Neural progenitor cell (in vitro differentiated cells): ENCODE measurements around the gene EML2. TPM values are rescaled to one million over a fixed set of nuclear protein-coding genes. Genes with fewer than 3 reads are reported as not detected.

Experiments
- DNase-seq: peaks from one replicate; pipeline ENCODE4 v3.0.0-alpha.2; 2016; ENCODE audit warnings: low spot score
- H2AFZ ChIP-seq: fragments of 200-600 bp; sonication (generic); replicated peaks from 2 replicates; pipeline ENCODE4 v1.6.1; 2016; ENCODE audit warnings: antibody characterized with exemption
- H3F3A ChIP-seq: fragments of 200-600 bp; sonication (generic); 2 replicates; pipeline ENCODE4 v1.6.1; 2016; ENCODE audit warnings: antibody characterized with exemption, low read depth
- H3K27ac ChIP-seq: fragments of 200-600 bp; sonication (generic); 2 replicates; pipeline ENCODE4 v1.5.1; 2016; ENCODE audit warnings: mild to moderate bottlenecking
- H3K27me3 ChIP-seq: fragments of 200-600 bp; sonication (generic); 2 replicates; pipeline ENCODE4 v1.6.1; 2016; ENCODE audit warnings: mild to moderate bottlenecking, moderate library complexity
- H3K36me3 ChIP-seq: fragments of 200-600 bp; sonication (generic); 2 replicates; pipeline ENCODE4 v1.5.1; 2016
- H3K4me1 ChIP-seq: fragments of 200-600 bp; sonication (generic); 2 replicates; pipeline ENCODE4 v1.6.1; 2016; ENCODE audit warnings: mixed run types
- H3K4me2 ChIP-seq: fragments of 200-600 bp; sonication (generic); 2 replicates; pipeline ENCODE4 v1.6.1; 2016
- H3K4me3 ChIP-seq: fragments of 200-600 bp; sonication (generic); 2 replicates; pipeline ENCODE4 v1.5.1; 2016
- H3K79me2 ChIP-seq: fragments of 200-600 bp; sonication (generic); 2 replicates; pipeline ENCODE4 v1.6.1; 2016; ENCODE audit warnings: low read depth
- H3K9ac ChIP-seq: fragments of 200-600 bp; sonication (generic); 2 replicates; pipeline ENCODE4 v1.6.1; 2016
- H3K9me3 ChIP-seq: fragments of 200-600 bp; sonication (generic); 2 replicates; pipeline ENCODE4 v1.5.1; 2016; ENCODE audit warnings: low read depth
- H4K20me1 ChIP-seq: fragments of 200-600 bp; sonication (generic); 2 replicates; pipeline ENCODE4 v1.6.1; 2016; ENCODE audit warnings: low read depth
- H3K27ac Mint-ChIP-seq: 3 replicates; pipeline ENCODE4 v1.8.0; 2021; ENCODE audit warnings: mixed read lengths
- H3K27me3 Mint-ChIP-seq: 2 replicates; pipeline ENCODE4 v1.8.0; 2022; ENCODE audit warnings: low read depth, mild to moderate bottlenecking, inconsistent platforms, moderate library complexity, mixed read lengths; ENCODE audit not compliant: insufficient read depth
- H3K36me3 Mint-ChIP-seq: 3 replicates; pipeline ENCODE4 v1.8.0; 2021; ENCODE audit warnings: mixed read lengths
- H3K4me1 Mint-ChIP-seq: 3 replicates; pipeline ENCODE4 v1.8.0; 2021; ENCODE audit warnings: mixed read lengths
- H3K4me3 Mint-ChIP-seq: 3 replicates; pipeline ENCODE4 v1.8.0; 2021; ENCODE audit warnings: mild to moderate bottlenecking, moderate library complexity, mixed read lengths
- H3K9me3 Mint-ChIP-seq: 3 replicates; pipeline ENCODE4 v1.8.0; 2020; ENCODE audit warnings: mixed read lengths
- EZH2 ChIP-seq: fragments of 200-600 bp; sonication (generic); IDR thresholded peaks from 2 replicates; pipeline ENCODE4 v1.6.1; 2017; ENCODE audit warnings: antibody characterized with exemption, mild to moderate bottlenecking, moderate library complexity
- EZH2phosphoT487 ChIP-seq: fragments of 200-600 bp; sonication (generic); IDR thresholded peaks from 2 replicates; pipeline ENCODE4 v1.6.1; 2017; ENCODE audit warnings: antibody characterized with exemption
- total RNA-seq: library from RNA; depleted of rRNA; stranded (reverse); fragments of >200 nt; gene quantifications from 2 replicates; pipeline ENCODE4 v1.2.3, GENCODE V29; 2015; ENCODE audit warnings: low replicate concordance
- TF ChIP-seq, protein P1 (sequence below): fragments of 200-600 bp; sonication (generic); IDR thresholded peaks from 2 replicates; pipeline ENCODE4 v1.5.1; 2017; ENCODE audit warnings: antibody characterized with exemption, mild to moderate bottlenecking

Gene EML2
- total RNA-seq, 1 donor from 2014 or later: 15.9 TPM

DNA sequence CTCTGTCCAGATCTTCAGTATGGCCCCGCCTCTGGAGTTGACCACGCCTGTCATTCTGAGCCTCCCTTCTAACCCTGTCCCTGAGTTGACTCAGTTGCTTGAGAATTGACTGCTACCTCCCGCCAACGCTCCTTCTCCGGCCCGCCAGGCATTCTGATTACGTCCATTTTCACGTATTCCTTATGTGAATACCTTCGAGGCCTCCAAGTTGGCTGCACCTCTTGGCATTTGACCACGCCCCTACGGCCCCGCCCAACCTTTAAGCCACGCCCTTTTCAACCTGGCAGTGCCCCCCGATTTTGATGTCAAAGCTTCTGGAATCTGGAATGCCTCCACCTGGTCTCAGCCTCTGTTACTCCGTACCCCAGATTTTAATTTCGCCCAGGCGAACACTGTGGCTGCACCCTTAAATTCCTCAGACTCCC is 1.7 kb upstream of the EML2 start:
- H3K4me3 ChIP-seq: peak overlapping the region; percentile 39

DNA sequence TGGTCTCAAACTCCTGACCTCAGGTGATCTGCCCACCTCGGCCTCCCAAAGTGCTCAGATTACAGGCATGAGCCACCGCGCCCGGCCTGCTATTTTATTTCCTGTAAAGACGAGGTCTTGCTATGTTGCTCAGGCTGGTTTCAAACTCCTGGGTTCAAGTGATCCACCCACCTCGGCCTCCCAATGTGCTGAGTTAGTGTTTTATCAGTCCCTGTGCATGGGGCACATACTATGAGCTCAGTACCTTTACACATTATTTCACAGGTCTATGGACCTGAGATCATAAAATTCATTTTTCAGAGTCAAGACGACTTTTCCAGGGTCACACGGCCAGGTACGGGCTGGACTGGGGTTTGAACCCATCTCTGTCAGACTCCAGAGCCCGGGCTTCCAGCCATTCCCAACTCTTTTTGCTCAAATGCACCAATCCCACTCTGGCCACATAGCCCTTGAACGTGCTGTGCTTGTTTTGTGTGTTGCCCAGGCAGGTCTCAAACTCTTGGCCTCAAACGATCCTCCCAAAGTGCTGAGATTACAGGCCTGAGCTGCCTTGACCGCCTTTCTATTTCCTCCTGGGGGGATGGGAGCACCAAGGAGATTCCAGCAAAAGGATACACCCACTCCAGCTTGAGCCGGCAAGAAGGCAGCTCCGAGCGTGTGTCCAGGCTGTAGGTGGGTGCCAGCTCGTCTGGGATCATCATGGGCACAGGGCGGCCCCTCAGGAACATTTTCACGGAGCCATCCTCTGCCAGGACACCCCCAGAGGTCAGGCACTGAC is 1.1 kb downstream of the EML2 start:
- peaks cover 56% of the 10 kb centered on the region for H3F3A ChIP-seq
- H3K27me3 ChIP-seq: peaks cover 8% of the 10 kb centered on the region
- H3K4me3 Mint-ChIP-seq: peak overlapping the region; percentile 90
- peaks cover 4% of the 10 kb centered on the region for H4K20me1 ChIP-seq
- H3K4me1 Mint-ChIP-seq: peaks cover 31% of the 10 kb centered on the region
- no peak overlapping the region for H3K27ac ChIP-seq
- H3K4me3 ChIP-seq: peak overlapping the region; percentile 59
- no peak overlapping the region for H3K9ac ChIP-seq
- H3K9me3 ChIP-seq: no peaks in the 10 kb centered on the region
- no peak overlapping the region for H2AFZ ChIP-seq
- no peaks in the 10 kb centered on the region for H3K9me3 Mint-ChIP-seq
- H3K79me2 ChIP-seq: no peaks in the 10 kb centered on the region
- H3K4me1 ChIP-seq: peaks cover 12% of the 10 kb centered on the region
- peak overlapping the region; percentile 78 for H3K4me2 ChIP-seq
- TF ChIP-seq, protein P1, sequence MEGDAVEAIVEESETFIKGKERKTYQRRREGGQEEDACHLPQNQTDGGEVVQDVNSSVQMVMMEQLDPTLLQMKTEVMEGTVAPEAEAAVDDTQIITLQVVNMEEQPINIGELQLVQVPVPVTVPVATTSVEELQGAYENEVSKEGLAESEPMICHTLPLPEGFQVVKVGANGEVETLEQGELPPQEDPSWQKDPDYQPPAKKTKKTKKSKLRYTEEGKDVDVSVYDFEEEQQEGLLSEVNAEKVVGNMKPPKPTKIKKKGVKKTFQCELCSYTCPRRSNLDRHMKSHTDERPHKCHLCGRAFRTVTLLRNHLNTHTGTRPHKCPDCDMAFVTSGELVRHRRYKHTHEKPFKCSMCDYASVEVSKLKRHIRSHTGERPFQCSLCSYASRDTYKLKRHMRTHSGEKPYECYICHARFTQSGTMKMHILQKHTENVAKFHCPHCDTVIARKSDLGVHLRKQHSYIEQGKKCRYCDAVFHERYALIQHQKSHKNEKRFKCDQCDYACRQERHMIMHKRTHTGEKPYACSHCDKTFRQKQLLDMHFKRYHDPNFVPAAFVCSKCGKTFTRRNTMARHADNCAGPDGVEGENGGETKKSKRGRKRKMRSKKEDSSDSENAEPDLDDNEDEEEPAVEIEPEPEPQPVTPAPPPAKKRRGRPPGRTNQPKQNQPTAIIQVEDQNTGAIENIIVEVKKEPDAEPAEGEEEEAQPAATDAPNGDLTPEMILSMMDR: no peak
- DNase-seq: no peak
- no peaks in the 10 kb centered on the region for H3K36me3 Mint-ChIP-seq
- H3K27me3 Mint-ChIP-seq: peaks cover 14% of the 10 kb centered on the region
- H3K27ac Mint-ChIP-seq: no peak overlapping the region
- H3K36me3 ChIP-seq: no peaks in the 10 kb centered on the region

More for the DNA sequence above, 1.7 kb upstream of the EML2 start:
- Histone ChIP-seq H3K79me2 (no peaks in the 10 kb centered on the region), H4K20me1 (peaks cover 4% of the 10 kb centered on the region), H2AFZ (no peak overlapping the region), H3K9ac (no peak overlapping the region), H3K4me2 (peak overlapping the region; percentile 74), H3K4me1 (peaks cover 13% of the 10 kb centered on the region), H3K27ac (no peak overlapping the region), H3K9me3 (no peaks in the 10 kb centered on the region), H3K27me3 (peaks cover 23% of the 10 kb centered on the region), H3K36me3 (no peaks in the 10 kb centered on the region), H3F3A (peaks cover 61% of the 10 kb centered on the region)
- DNase-seq: peak; percentile 58
- H3K27ac Mint-ChIP-seq: no peak overlapping the region
- H3K4me3 Mint-ChIP-seq: peak overlapping the region; percentile 71
- TF ChIP-seq, protein P1: no peak
- TF ChIP-seq EZH2 (no peak), EZH2phosphoT487 (no peak)
- peaks cover 17% of the 10 kb centered on the region for H3K27me3 Mint-ChIP-seq
- peaks cover 45% of the 10 kb centered on the region for H3K4me1 Mint-ChIP-seq
- no peaks in the 10 kb centered on the region for H3K9me3 Mint-ChIP-seq
- no peaks in the 10 kb centered on the region for H3K36me3 Mint-ChIP-seq

DNA sequence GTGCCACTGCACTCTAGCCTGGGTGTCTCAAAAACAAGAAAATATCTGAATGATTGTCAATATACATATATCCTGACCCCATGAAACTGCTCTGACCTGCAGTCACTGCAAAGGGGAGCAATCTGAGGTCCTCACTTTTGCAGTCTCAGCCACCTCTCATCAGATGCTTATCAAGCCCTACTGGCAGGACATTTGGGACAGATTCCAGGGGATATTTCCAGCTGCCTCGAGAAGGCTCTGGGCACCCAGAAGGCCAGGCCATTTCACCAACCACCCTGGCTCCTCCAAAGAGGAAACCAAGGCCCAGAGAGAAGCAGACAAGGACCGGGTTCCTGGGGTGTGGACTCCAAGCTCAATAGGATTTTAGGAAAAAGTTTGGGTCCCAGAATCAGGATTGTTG is 2.3 kb downstream of the EML2 start:
- Mint-ChIP-seq H3K27ac (no peak overlapping the region), H3K4me1 (peaks cover 31% of the 10 kb centered on the region), H3K4me3 (no peak overlapping the region), H3K36me3 (no peaks in the 10 kb centered on the region), H3K9me3 (no peaks in the 10 kb centered on the region), H3K27me3 (peaks cover 10% of the 10 kb centered on the region)
- Histone ChIP-seq H3F3A (peaks cover 60% of the 10 kb centered on the region), H2AFZ (no peak overlapping the region), H3K36me3 (no peaks in the 10 kb centered on the region), H3K27ac (no peak overlapping the region), H3K4me3 (no peak overlapping the region), H3K9me3 (no peaks in the 10 kb centered on the region), H4K20me1 (no peaks in the 10 kb centered on the region), H3K79me2 (no peaks in the 10 kb centered on the region), H3K9ac (no peak overlapping the region), H3K4me2 (no peak overlapping the region), H3K27me3 (no peaks in the 10 kb centered on the region), H3K4me1 (peaks cover 19% of the 10 kb centered on the region)
- TF ChIP-seq, protein P1: no peak
- TF ChIP-seq EZH2phosphoT487 (no peak), EZH2 (no peak)
- DNase-seq: no peak
